ENCODE results near the gene ISCA2. TPM values are rescaled to one million over a fixed set of nuclear protein-coding genes. Genes with fewer than 3 reads are reported as not detected.

The ISCA2 gene
- total and polyA plus RNA-seq, 2 donors (not counting 1 experiment from before 2014, with no cell fraction given), result 14.1 to 28.3 TPM

DNA sequence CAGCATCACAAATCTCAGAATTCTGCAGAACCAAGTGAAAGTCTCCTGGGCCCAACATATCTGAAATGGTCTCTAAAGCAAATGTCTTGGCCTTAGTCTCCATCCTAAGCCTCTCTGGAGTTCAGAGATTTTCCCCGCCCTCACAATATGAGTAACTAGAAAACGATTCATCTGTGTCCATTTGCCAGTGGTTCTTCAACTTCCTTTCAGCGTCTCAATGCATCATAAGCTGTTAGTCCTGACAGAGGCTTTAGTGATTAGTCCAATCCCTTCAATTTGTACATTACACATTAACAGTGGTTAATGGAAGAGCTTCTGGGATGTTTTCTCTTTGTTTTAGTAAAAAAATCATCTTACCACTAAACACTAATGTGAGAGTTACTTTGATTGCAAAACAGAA, 17.9 kb upstream of the ISCA2 start:
- no peaks in the 10 kb centered on the region for H3K4me1 ChIP-seq (ENCODE audit: control insufficient read depth in 2 of 2, insufficient read depth in 2 of 2, low read length in 2 of 2)
- H2AFZ ChIP-seq (ENCODE audit: insufficient read depth, low read depth, low read length, poor library complexity, severe bottlenecking), result no peak overlapping the region
- no peaks in the 10 kb centered on the region for H3K9me3 Mint-ChIP-seq (ENCODE audit: insufficient read depth)
- H3K4me1 Mint-ChIP-seq, result no peaks in the 10 kb centered on the region
- no peaks in the 10 kb centered on the region for H3K9me3 ChIP-seq (ENCODE audit: control extremely low read depth in 1 of 3, control insufficient read depth in 2 of 3, insufficient read depth in 1 of 3, low read length in 2 of 3)
- TF ChIP-seq EZH2 (IDR thresholded peaks at IDR 0.05; ENCODE audit: borderline replicate concordance, insufficient read depth, low read depth, low read length, poor library complexity, severe bottlenecking), result no peak
- TF ChIP-seq, protein P1, sequence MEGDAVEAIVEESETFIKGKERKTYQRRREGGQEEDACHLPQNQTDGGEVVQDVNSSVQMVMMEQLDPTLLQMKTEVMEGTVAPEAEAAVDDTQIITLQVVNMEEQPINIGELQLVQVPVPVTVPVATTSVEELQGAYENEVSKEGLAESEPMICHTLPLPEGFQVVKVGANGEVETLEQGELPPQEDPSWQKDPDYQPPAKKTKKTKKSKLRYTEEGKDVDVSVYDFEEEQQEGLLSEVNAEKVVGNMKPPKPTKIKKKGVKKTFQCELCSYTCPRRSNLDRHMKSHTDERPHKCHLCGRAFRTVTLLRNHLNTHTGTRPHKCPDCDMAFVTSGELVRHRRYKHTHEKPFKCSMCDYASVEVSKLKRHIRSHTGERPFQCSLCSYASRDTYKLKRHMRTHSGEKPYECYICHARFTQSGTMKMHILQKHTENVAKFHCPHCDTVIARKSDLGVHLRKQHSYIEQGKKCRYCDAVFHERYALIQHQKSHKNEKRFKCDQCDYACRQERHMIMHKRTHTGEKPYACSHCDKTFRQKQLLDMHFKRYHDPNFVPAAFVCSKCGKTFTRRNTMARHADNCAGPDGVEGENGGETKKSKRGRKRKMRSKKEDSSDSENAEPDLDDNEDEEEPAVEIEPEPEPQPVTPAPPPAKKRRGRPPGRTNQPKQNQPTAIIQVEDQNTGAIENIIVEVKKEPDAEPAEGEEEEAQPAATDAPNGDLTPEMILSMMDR (IDR thresholded peaks at IDR 0.05), result no peak
- H3K27me3 Mint-ChIP-seq, result no peaks in the 10 kb centered on the region
- H3K27ac Mint-ChIP-seq, result no peak overlapping the region
- no peak overlapping the region for H3K9ac ChIP-seq (ENCODE audit: low read length)
- H3K36me3 ChIP-seq (replicated peaks in 1 of 2; ENCODE audit: control extremely low read depth in 1 of 2, control insufficient read depth in 1 of 2, extremely low read depth in 1 of 2, insufficient read depth in 2 of 2, low read length in 1 of 2), result peaks cover 0 to 34% of the 10 kb centered on the region in 2 experiments
- no peaks in the 10 kb centered on the region for H3K79me2 ChIP-seq (ENCODE audit: control insufficient read depth, insufficient read depth, low read length)
- ATAC-seq (ENCODE audit: low read depth) (no peak), DNase-seq (no peak)
- ChIA-PET POLR2A (no interaction called here), CTCF (interaction anchor here (0.9 kb wide), 2 partner anchors 107 to 113 kb away, joined by 3 to 4 read pairs; no protein-coding TSS in a partner anchor)
- H4K20me1 ChIP-seq (ENCODE audit: control insufficient read depth, insufficient read depth, low read length, poor library complexity, severe bottlenecking), result no peaks in the 10 kb centered on the region
- no peak overlapping the region for H3K4me3 Mint-ChIP-seq
- H3K4me2 ChIP-seq (replicated peaks; ENCODE audit: low read depth, low read length, poor library complexity, severe bottlenecking), result no peak overlapping the region
- H3K27ac ChIP-seq (ENCODE audit: low read length in 2 of 2), result no peak overlapping the region
- no CpG with 5 or more reads among the region's 3 CpGs for WGBS (ENCODE audit: insufficient coverage)
- no peak overlapping the region for H3K4me3 ChIP-seq (ENCODE audit: control extremely low read depth in 1 of 5, extremely low read depth in 1 of 5, insufficient read depth in 1 of 5, low read depth in 2 of 5, low read length in 4 of 5)
- no peaks in the 10 kb centered on the region for H3K27me3 ChIP-seq (replicated peaks in 1 of 4; ENCODE audit: control extremely low read depth in 1 of 4, control insufficient read depth in 3 of 4, insufficient read depth in 4 of 4, low read length in 3 of 4)
- intact Hi-C loops (cut with micrococcal nuclease), result no loop called here

DNA sequence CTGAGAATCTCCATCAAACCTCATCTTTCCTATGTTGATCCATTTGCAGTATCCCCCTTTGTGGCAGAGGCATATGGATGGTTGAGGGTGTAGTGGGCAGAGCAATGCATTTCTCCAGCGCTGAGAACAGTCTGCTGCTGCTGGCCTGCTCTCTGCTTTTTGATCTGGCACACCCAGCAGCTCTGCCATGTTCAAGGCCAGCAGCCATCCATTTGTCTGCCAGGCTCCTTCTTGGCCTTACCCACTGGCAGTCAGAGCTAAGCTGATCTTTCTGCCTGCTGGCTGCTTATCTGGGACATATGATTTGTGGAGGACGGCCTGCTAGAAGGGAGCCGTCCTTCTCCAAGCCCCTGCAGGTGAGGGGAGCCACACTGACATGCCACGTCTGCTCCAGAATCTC, 17.5 kb upstream of the ISCA2 start:
- Histone ChIP-seq H3K27ac (ENCODE audit: low read length in 2 of 2) (no peak overlapping the region), H3K27me3 (replicated peaks in 1 of 4; ENCODE audit: control extremely low read depth in 1 of 4, control insufficient read depth in 3 of 4, insufficient read depth in 4 of 4, low read length in 3 of 4) (no peaks in the 10 kb centered on the region), H3K79me2 (ENCODE audit: control insufficient read depth, insufficient read depth, low read length) (no peaks in the 10 kb centered on the region), H3K4me2 (replicated peaks; ENCODE audit: low read depth, low read length, poor library complexity, severe bottlenecking) (no peak overlapping the region), H3K4me3 (ENCODE audit: control extremely low read depth in 1 of 5, extremely low read depth in 1 of 5, insufficient read depth in 1 of 5, low read depth in 2 of 5, low read length in 4 of 5) (no peak overlapping the region), H4K20me1 (ENCODE audit: control insufficient read depth, insufficient read depth, low read length, poor library complexity, severe bottlenecking) (no peaks in the 10 kb centered on the region), H3K9me3 (ENCODE audit: control extremely low read depth in 1 of 3, control insufficient read depth in 2 of 3, insufficient read depth in 1 of 3, low read length in 2 of 3) (no peaks in the 10 kb centered on the region), H3K36me3 (replicated peaks in 1 of 2; ENCODE audit: control extremely low read depth in 1 of 2, control insufficient read depth in 1 of 2, extremely low read depth in 1 of 2, insufficient read depth in 2 of 2, low read length in 1 of 2) (peaks cover 2 to 37% of the 10 kb centered on the region in 2 experiments), H2AFZ (ENCODE audit: insufficient read depth, low read depth, low read length, poor library complexity, severe bottlenecking) (no peak overlapping the region), H3K9ac (ENCODE audit: low read length) (no peak overlapping the region), H3K4me1 (ENCODE audit: control insufficient read depth in 2 of 2, insufficient read depth in 2 of 2, low read length in 2 of 2) (no peaks in the 10 kb centered on the region)
- H3K4me1 Mint-ChIP-seq, result no peaks in the 10 kb centered on the region
- ChIA-PET POLR2A (no interaction called here), CTCF (interaction anchor here (0.9 kb wide), 1 partner anchor 113 kb away, joined by 4 read pairs; no protein-coding TSS in a partner anchor)
- H3K4me3 Mint-ChIP-seq, result no peak overlapping the region
- H3K9me3 Mint-ChIP-seq (ENCODE audit: insufficient read depth), result no peaks in the 10 kb centered on the region
- ATAC-seq (ENCODE audit: low read depth) (no peak), DNase-seq (no peak)
- no peak overlapping the region for H3K27ac Mint-ChIP-seq
- TF ChIP-seq, protein P1 (IDR thresholded peaks at IDR 0.05), result no peak
- no peak for TF ChIP-seq EZH2 (IDR thresholded peaks at IDR 0.05; ENCODE audit: borderline replicate concordance, insufficient read depth, low read depth, low read length, poor library complexity, severe bottlenecking)
- intact Hi-C loops (cut with micrococcal nuclease), result no loop called here
- WGBS (ENCODE audit: insufficient coverage), result 100% methylated on average over 4 of the region's 4 CpGs
- no peaks in the 10 kb centered on the region for H3K27me3 Mint-ChIP-seq
